Measurements from ENCODE around the gene POU4F3.
"Not testable (repeated sequence)": the region's sequence is repeated elsewhere in the genome, so short reads cannot be mapped to it uniquely, and the experiment has no call there.

POU4F3 gene

GRCh38 chr5:146338774-146339714, at the start of gene POU4F3:
Gene POU4F3, plus strand, starts transcription at chr5:146338839. Its CDS starts 274 bp downstream, at chr5:146339113.
- DNase-seq = no peak

- no peak for DNase-seq
Observed at GRCh38 chr5:146290318-146290717, 48.3 kb upstream of the POU4F3 start.

GRCh38 chr5:146291421-146292074, 47.1 kb upstream of the POU4F3 start:
- DNase-seq = peak; percentile 51

- no peak for DNase-seq
Observed at GRCh38 chr5:146296245-146296644, 42.4 kb upstream of the POU4F3 start.

DNA sequence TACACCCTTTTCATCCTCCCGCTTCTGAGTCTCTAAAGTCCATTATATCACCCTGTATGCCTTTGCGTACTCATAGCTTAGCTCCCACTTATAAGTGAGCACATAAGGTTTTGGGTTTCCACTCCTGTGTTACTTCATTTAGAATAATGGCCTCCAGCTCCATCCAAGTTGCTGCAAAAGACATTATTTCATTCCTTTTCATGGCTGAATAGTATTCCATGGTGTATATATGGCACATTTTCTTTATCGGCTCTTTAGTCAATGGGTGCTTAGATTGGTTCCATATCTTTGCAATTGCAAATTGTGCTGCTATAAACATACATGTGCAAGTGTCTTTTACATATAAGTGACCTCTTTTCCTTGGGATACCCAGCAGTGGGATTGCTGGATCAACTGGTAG, 39.7 kb upstream of the POU4F3 start:
- not testable (repeated sequence) for DNase-seq

- no peak for DNase-seq
Observed at GRCh38 chr5:146301626-146302025, 37.0 kb upstream of the POU4F3 start.

DNA sequence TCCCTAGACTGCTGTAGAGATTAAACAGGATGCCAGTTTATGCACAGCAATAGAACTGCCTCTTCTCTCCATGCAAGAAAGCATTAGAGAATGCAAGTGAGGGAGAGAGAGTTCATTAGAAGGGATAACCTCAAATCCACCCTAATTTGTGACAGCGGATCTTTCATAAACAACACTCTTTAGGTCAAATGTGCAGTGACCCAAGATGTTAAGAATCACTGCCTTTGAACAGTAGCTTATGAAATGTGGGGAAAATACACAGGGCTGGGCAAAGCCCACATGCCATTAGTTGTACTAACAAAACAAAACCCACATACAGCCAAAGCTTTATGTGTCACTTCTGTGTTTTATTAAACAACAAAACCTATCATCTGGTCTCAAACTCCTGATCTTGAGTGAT, 36.2 kb upstream of the POU4F3 start:
- DNase-seq = no peak

DNA sequence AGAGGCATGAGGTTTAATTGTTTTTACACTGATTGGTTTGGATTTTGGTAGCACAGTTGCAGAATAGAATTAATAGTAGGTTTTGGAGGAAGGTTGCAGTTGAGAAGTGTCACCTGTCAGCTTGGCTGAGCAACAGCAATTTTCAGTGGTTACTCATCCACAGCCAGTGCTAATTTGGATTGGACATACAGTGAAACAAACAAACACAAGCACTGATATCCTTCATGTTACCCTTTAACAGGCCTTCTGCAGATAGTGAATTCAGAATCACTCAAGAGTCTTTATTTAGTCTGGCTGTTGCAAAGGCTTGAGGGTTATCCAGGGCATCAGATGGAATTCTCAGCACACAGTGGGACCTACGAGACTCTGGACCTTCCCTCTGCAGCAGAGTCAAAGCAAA, 31.8 kb upstream of the POU4F3 start:
- no peak for DNase-seq

GRCh38 chr5:146307796-146308195, 30.8 kb upstream of the POU4F3 start:
- no peak for DNase-seq

GRCh38 chr5:146310540-146310939, 28.1 kb upstream of the POU4F3 start:
- no peak for DNase-seq

DNA sequence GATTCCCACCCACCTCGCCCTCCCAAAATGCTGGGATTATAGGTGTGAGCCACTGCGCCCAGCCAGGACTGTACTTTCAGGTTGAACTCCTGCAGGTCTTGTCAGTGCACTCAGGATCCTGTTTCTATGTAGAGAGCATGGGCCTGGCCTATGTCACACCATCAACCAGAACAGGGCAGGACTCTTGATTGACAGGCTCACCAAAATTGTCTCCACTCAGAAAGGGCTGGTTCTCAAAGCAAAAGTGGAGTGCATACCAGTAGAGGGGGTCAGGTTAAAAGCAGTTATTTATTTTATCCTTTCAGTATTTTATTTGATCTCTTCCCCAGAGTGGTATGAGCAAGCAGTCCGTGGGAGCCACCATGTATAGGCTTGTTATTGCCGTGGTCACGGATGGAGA, 27.4 kb upstream of the POU4F3 start:
- no peak for DNase-seq

DNA sequence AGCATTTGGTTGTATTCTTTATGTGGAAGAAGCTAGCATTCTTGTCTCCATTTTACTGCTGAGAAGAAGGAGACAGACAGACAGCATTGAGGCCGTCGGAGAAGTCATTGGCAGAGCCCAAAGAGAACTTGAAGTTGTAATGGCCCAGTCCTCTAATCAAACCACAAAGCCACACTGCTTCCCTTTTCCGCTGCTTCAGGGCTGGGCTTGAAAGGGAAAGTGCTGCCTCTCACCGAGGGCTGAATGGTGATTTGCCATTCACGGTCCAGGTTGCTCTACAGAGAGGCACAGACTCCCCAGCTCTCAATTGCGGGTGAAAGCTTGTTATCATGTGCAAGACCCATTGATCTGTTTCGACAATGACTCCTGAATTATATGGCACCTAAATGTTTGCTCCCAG, 25.6 kb upstream of the POU4F3 start:
- DNase-seq = no peak

DNA sequence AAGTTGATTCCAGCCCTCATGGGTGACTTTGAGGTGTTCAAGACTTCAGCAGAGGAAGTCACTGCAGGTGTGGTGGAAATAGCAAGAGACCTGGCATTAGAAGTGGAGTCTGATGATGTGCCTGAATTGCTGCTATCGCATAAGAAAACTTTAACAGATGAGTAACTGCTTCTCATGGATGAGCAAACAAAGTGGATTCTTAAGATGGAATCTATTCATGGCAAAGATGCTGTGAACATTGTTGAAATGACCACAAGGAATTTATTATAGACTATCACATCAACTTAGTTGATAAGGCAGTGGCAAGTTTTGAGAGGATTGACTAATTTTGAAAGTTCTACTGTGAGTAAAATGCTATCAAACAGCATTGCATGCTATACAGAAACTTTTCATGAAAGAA, 17.1 kb upstream of the POU4F3 start:
- no peak for DNase-seq

DNA sequence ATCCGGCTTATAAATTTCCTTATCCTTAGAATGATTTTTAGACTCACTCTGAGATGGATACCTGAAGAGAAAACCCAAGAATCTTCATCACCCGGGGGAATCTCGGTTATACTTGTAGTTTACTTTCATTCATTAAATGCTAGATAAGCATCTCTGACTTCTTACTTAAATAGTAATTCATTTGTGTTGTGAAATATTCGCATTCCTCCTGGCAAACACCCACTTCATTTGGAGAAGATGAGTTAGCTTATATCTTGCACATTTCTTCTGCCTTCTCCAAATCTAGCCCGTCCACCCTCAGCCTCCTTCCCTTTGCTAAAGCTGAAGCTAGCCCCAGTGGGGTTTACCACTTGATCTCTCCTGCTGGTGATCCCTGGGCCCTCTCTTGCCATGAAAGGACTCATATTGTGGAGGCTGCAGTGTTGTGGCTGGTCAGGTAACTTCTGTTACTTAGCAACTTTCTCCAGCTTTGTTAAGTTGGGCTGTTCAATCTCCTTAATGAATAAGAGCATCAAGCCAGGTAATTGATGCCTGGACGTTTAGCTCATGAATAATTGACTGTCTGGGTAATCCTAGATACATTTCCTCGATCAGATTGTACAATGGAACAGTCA, 11.3 kb upstream of the POU4F3 start:
- DNase-seq = no peak

- DNase-seq = no peak
Observed at GRCh38 chr5:146327989-146328388, 10.7 kb upstream of the POU4F3 start.

DNA sequence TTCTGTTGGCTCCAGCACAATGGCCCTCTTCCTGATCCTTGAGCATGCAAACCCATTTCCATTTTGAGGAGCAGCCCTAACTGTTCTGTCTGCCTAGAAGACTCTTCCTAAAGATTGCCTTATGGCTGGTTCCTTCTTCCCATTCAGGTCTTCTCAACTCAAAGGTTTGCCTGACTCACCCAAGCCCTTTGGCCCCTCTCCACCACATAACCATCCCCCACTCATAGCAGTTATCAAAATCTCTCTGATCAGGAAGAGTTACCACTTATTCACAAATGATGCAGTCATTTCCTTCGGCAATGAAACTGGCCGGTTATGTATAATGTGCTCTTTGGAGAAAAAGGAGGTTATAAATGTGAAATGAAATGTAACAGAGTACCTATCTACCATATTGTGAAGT, 8.9 kb upstream of the POU4F3 start:
- DNase-seq = no peak

DNA sequence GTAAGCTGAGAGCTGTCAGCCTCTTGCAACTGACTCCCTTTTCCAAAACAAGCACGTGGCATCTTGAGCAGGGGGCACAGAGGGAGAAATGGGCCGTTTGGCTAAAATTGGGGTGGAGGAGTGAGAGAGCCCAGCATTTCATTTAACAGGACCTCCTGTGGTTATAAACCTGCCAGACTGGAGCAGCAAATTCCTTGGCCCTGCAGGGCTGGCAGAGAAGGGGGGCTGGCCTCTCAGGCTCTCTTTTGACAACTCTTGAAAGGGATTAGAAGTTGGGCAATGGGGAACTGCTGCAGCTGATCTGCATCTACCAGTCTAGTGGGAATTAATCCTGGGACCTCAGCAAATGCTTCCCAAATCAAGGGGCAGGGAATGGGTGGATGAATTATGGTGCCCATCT, 7.2 kb upstream of the POU4F3 start:
- DNase-seq = no peak

- no peak for DNase-seq
Observed at GRCh38 chr5:146334074-146334533, 4.5 kb upstream of the POU4F3 start.

GRCh38 chr5:146336197-146336596, 2.4 kb upstream of the POU4F3 start:
- no peak for DNase-seq

DNA sequence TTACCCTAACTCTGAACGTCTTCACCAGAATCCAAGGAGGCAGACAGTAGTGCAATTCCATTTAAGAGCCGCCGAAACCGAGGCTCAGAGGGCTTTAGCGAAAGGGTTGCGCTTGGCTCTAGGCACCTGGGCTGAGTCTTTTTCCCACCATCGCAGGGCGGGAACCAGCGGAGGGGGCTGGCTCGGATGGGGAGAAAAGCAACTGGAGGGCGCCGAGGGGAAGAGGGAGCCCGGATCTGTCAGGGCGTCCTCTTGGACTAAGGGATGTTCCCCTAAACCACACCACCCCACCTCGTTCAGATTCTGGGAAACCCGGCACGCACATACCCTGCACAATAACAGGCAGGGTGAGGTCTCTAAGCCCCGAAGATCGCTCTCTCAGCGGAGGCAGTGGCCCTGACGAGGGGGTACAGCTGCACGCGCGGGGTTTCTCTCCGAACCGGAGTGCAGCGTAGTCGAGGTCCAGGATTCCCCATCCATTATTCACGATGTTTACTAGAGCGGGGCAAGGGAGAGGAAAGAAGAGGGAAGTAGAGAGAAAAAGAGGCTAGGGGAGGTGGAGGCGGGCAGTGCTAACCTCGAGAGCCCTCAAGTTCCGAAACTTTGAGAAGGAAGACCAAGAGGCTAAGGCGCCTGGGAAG, 1.3 kb upstream of the POU4F3 start:
- DNase-seq = no peak

GRCh38 chr5:146337928-146338327, 711 bp upstream of the POU4F3 start:
- DNase-seq = no peak

GRCh38 chr5:146339715-146340259, 1.1 kb downstream of the POU4F3 start:
- DNase-seq = no peak

Measured in activated CD4-positive, alpha-beta T cell treated with anti-CD3 and anti-CD28 coated beads, Interleukin-2, amount 50 U/mL, for 16 hours (primary cell).